PC-3 (cell line): ENCODE results near the gene OR2AT4. TPM values are rescaled to one million over a fixed set of nuclear protein-coding genes. Genes with fewer than 3 reads are reported as not detected.
"Not testable (repeated sequence)": the region's sequence is repeated elsewhere in the genome, so short reads cannot be mapped to it uniquely, and the experiment has no call there.

Experiments
- ATAC-seq: fragments of 200-7000 bp; cut with Tn5 transposase; 2 replicates; pipeline ENCODE4 v1.9.1; 2020; ENCODE audit warnings: mild to moderate bottlenecking, moderate library complexity
- BruUV-seq: library from RNA; stranded (reverse); fragments of 400-500 nt; replicated peaks from 2 replicates; lab custom pipeline; 2021; lab: Mats Ljungman, UMichigan
- CTCF ChIA-PET: fragments of 300-600 bp; sonication (Branson Sonifier 250); formaldehyde crosslinking; loops from one replicate; lab custom pipeline; 2022; ENCODE audit warnings: antibody characterized with exemption; lab: Charles Lee
- POLR2A ChIA-PET: fragments of 300-600 bp; sonication (Branson Sonifier 250); formaldehyde crosslinking; loops from one replicate; lab custom pipeline; 2022; ENCODE audit warnings: antibody characterized with exemption; ENCODE audit not compliant: unreplicated experiment; lab: Charles Lee
- DNase-seq: peaks from one replicate; pipeline ENCODE4 v3.0.0-alpha.2; 2015
- H2AFZ ChIP-seq: fragments of 300-600 bp; sonication (generic); 2 replicates; pipeline ENCODE4 v1.6.0; 2016; ENCODE audit warnings: antibody characterized with exemption, low read length
- H3F3A ChIP-seq: fragments of 300-600 bp; sonication (generic); one replicate; pipeline ENCODE4 v1.6.0; 2017; ENCODE audit warnings: antibody characterized with exemption, low read length, control low read depth, mild to moderate bottlenecking; ENCODE audit not compliant: unreplicated experiment
- H3K27ac ChIP-seq: fragments of 300-600 bp; sonication (generic); 2 replicates; pipeline ENCODE4 v1.5.1; 2016; ENCODE audit warnings: mild to moderate bottlenecking, low read length
- H3K27me3 ChIP-seq: fragments of 300-600 bp; sonication (generic); 2 replicates; pipeline ENCODE4 v1.6.1; 2016; ENCODE audit warnings: low read length, mixed read lengths
- H3K36me3 ChIP-seq: fragments of 300-600 bp; sonication (generic); 2 replicates; pipeline ENCODE4 v1.6.1; 2016; ENCODE audit warnings: low read depth, mixed run types, low read length, mixed read lengths
- H3K4me1 ChIP-seq: fragments of 300-600 bp; sonication (generic); 2 replicates; pipeline ENCODE4 v1.5.1; 2016; ENCODE audit warnings: low read length; ENCODE audit not compliant: insufficient read depth
- H3K4me2 ChIP-seq: fragments of 300-600 bp; sonication (generic); 2 replicates; pipeline ENCODE4 v1.6.0; 2016; ENCODE audit warnings: low read length
- H3K4me3 ChIP-seq: fragments of 300-600 bp; sonication (generic); 2 replicates; pipeline ENCODE4 v1.5.1; 2016; ENCODE audit warnings: mild to moderate bottlenecking, low read length, mixed read lengths
- H3K79me2 ChIP-seq: fragments of 300-600 bp; sonication (generic); 2 replicates; pipeline ENCODE4 v1.6.1; 2017; ENCODE audit warnings: low read length, mixed read lengths
- H3K9ac ChIP-seq: fragments of 300-600 bp; sonication (generic); 2 replicates; pipeline ENCODE4 v1.6.0; 2016; ENCODE audit warnings: mild to moderate bottlenecking, low read length
- H3K9me2 ChIP-seq: fragments of 300-600 bp; sonication (generic); replicated peaks from 2 replicates; pipeline ENCODE4 v1.6.1; 2016; ENCODE audit warnings: mixed run types, low read length, mixed read lengths
- H3K9me3 ChIP-seq: fragments of 300-600 bp; sonication (generic); 2 replicates; pipeline ENCODE4 v1.6.1; 2016; ENCODE audit warnings: low read length, mixed read lengths
- H4K20me1 ChIP-seq: fragments of 300-600 bp; sonication (generic); 2 replicates; pipeline ENCODE4 v1.6.1; 2016; ENCODE audit warnings: low read length, mixed read lengths
- CTCF ChIP-seq: fragments of 300-600 bp; sonication (generic); conservative IDR thresholded peaks from 2 replicates; pipeline ENCODE4 v1.5.1; 2017; ENCODE audit warnings: antibody characterized with exemption, low read depth, mild to moderate bottlenecking, low read length
- EZH2 ChIP-seq: fragments of 300-600 bp; sonication (generic); IDR thresholded peaks from one replicate; pipeline ENCODE4 v1.6.1; 2017; ENCODE audit warnings: antibody characterized with exemption, mild to moderate bottlenecking, low read length; ENCODE audit not compliant: unreplicated experiment
- EZH2phosphoT487 ChIP-seq: fragments of 300-600 bp; sonication (generic); IDR thresholded peaks from 2 replicates; pipeline ENCODE4 v1.6.1; 2018; ENCODE audit warnings: mild to moderate bottlenecking, antibody characterized with exemption, low read length, borderline replicate concordance
- intact Hi-C: fragments of 100-400 bp; cut with micrococcal nuclease; formaldehyde crosslinking; loops from 2 replicates; pipeline ENCODE4 v1.9.0; 2023
- total RNA-seq: library from RNA; depleted of rRNA; stranded (reverse); fragments of >200 nt; gene quantifications from 2 replicates; pipeline ENCODE4 v1.2.3, GENCODE V29; 2014

The OR2AT4 gene
- total RNA-seq, 1 experiment from 2014 or later = not detected

DNA sequence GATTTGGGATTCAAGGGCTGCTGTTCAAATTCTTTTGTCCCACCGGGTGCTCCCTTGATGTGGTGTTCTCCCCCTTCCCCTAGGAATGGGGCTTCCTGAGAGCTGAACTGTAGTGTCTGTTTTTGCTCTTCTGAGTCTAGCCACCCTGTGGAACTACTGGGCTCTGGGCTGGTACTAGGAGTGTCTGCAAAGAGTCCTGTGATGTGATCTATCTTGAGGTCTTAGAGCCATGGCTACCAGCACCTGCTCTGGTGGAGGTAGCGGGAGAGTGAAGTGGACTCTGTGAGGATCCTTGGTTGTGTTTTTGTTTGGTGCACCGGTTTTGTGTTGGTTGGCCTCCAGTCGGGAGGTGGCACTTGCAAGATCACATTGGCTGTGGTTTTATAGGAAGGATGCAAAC lies 46.2 kb downstream of the OR2AT4 start:
- H3K9ac ChIP-seq = no peak overlapping the region

GRCh38 chr11:75049501-75050266 lies 47.0 kb downstream of the OR2AT4 start:
- not testable (repeated sequence) for BruUV-seq

More for the DNA sequence above, 46.2 kb downstream of the OR2AT4 start:
- no peak for DNase-seq
- Histone ChIP-seq H3F3A (no peaks in the 10 kb centered on the region), H3K4me1 (no peaks in the 10 kb centered on the region), H3K27me3 (no peaks in the 10 kb centered on the region), H3K9me3 (peaks cover 13% of the 10 kb centered on the region), H4K20me1 (no peaks in the 10 kb centered on the region), H2AFZ (no peak overlapping the region), H3K9me2 (no peaks in the 10 kb centered on the region), H3K4me3 (no peak overlapping the region), H3K4me2 (no peak overlapping the region), H3K79me2 (no peaks in the 10 kb centered on the region), H3K36me3 (peaks cover 2% of the 10 kb centered on the region; the same call in 1 of the 2 replicates), H3K27ac (no peak overlapping the region)
- POLR2A ChIA-PET = no interaction called here
- intact Hi-C loops = no loop called here
- CTCF ChIA-PET = no interaction called here
- TF ChIP-seq EZH2 (no peak), EZH2phosphoT487 (no peak), CTCF (no peak)
- ATAC-seq = no peak
- BruUV-seq = no TSS peak

DNA sequence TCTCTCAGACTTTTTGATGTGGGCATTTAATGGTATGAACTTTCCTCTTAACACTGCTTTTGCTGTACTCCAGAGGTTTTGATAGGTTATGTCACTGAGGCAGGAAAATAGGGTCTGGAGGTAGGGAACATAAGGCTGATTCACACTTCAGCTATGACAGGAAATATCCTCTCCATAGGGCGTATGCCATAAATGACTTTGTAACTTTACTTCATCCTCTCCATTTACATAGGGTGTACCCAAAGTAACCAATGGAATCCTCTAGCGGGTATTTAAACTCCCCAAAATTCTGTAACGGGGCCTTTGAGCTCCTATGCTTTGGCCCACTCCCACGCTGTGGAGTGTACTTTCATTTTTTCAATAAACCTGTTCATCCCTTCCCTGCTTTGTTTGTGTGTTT lies 49.5 kb downstream of the OR2AT4 start:
- Histone ChIP-seq H4K20me1 (no peaks in the 10 kb centered on the region), H3K9me2 (no peaks in the 10 kb centered on the region), H3K36me3 (peaks cover under 1% of the 10 kb centered on the region; the same call in 1 of the 2 replicates), H3K27ac (no peak overlapping the region), H3K4me2 (no peak overlapping the region), H3K9me3 (0 out of 2 replicates have a peak, but pooled peaks cover 2% of the 10 kb centered on the region), H2AFZ (no peak overlapping the region), H3K9ac (no peak overlapping the region), H3K79me2 (no peaks in the 10 kb centered on the region), H3F3A (no peaks in the 10 kb centered on the region), H3K27me3 (no peaks in the 10 kb centered on the region), H3K4me3 (no peak overlapping the region), H3K4me1 (no peaks in the 10 kb centered on the region)
- CTCF ChIA-PET = no interaction called here
- ATAC-seq = no peak
- BruUV-seq = no TSS peak
- intact Hi-C loops = no loop called here
- POLR2A ChIA-PET = no interaction called here
- TF ChIP-seq CTCF = no peak
- no peak for TF ChIP-seq EZH2
- TF ChIP-seq EZH2phosphoT487 = no peak
- DNase-seq = no peak

More at GRCh38 chr11:75049501-75050266, 47.0 kb downstream of the OR2AT4 start:
- H3F3A ChIP-seq, H2AFZ ChIP-seq, H3K27me3 ChIP-seq, H3K36me3 ChIP-seq, H3K4me1 ChIP-seq, H3K4me2 ChIP-seq, DNase-seq, H3K4me3 ChIP-seq, H3K9me2 ChIP-seq, ATAC-seq, intact Hi-C loops, CTCF ChIA-PET, POLR2A ChIA-PET, H3K9ac ChIP-seq, H4K20me1 ChIP-seq, H3K27ac ChIP-seq, H3K79me2 ChIP-seq: not testable (repeated sequence)
- peaks cover 13% of the 10 kb centered on the region for H3K9me3 ChIP-seq

GRCh38 chr11:75046668-75047067 lies 50.0 kb downstream of the OR2AT4 start:
- CTCF ChIA-PET, POLR2A ChIA-PET, H3K27me3 ChIP-seq, H3K36me3 ChIP-seq, DNase-seq, H3K4me3 ChIP-seq, H2AFZ ChIP-seq, H3K4me2 ChIP-seq, H3K27ac ChIP-seq, H4K20me1 ChIP-seq, intact Hi-C loops, H3K9ac ChIP-seq, H3K4me1 ChIP-seq, H3K9me3 ChIP-seq, H3F3A ChIP-seq, H3K79me2 ChIP-seq, BruUV-seq, ATAC-seq, H3K9me2 ChIP-seq: not testable (repeated sequence)
